SK-N-SH (cell line): ENCODE data around the gene CACNA2D3. TPM values are rescaled to one million over a fixed set of nuclear protein-coding genes. Genes with fewer than 3 reads are reported as not detected.

ENCODE experiments used
- CTCF ChIA-PET: fragments of 300-600, 350-600 bp; formaldehyde crosslinking; extraction: SDS; loops from one replicate; lab custom pipeline; 2021; lab: Yijun Ruan, JAX
- POLR2A ChIA-PET: fragments of 350-600 bp; sonication (Branson Sonifier 250); formaldehyde crosslinking; extraction: SDS; loops from one replicate; lab custom pipeline; 2020; ENCODE audit warnings: antibody characterized with exemption, inconsistent platforms; lab: Yijun Ruan, JAX
- DNase-seq: peaks from one replicate; pipeline ENCODE4 v3.0.0; 2012
- H2AFZ ChIP-seq: fragments of 200-600 bp; sonication (generic); 2 replicates; pipeline ENCODE4 v1.8.1; 2016; ENCODE audit warnings: antibody characterized with exemption, mild to moderate bottlenecking, low read depth
- H3F3A ChIP-seq: fragments of 200-600 bp; sonication (generic); replicated peaks from 2 replicates; pipeline ENCODE3; 2016; ENCODE audit warnings: antibody characterized with exemption, mild to moderate bottlenecking; ENCODE audit not compliant: insufficient read depth
- H3K27ac ChIP-seq, 2 experiments: fragments of 200-500 bp in 1 of 2; fragments of 200-600 bp in 1 of 2; sonication (Bioruptor generic) in 1 of 2; sonication (generic), shearing (Covaris generic) in 1 of 2; 2 replicates each; pipeline versions ENCODE4 v1.5.1 to v1.6.1; 2014 to 2016; ENCODE audit warnings: low read depth in 2 of 2, inconsistent platforms in 1 of 2, low read length in 1 of 2, mild to moderate bottlenecking in 1 of 2, mixed read lengths in 1 of 2
- H3K27me3 ChIP-seq: fragments of 200-600 bp; sonication (generic), shearing (Covaris generic); 2 replicates; pipeline ENCODE4 v1.6.1; 2016; ENCODE audit warnings: mixed run types; ENCODE audit not compliant: insufficient read depth
- H3K36me3 ChIP-seq, 2 experiments: fragments of 200-500 bp in 1 of 2; fragments of 200-600 bp in 1 of 2; sonication (Bioruptor generic) in 1 of 2; sonication (generic) in 1 of 2; replicated peaks in 1 of 2; 2 replicates each; pipeline versions ENCODE3 to v1.5.1; 2014 to 2016; ENCODE audit warnings: low read length in 1 of 2, mild to moderate bottlenecking in 1 of 2; ENCODE audit not compliant: insufficient read depth in 2 of 2, control insufficient read depth in 1 of 2
- H3K4me1 ChIP-seq, 2 experiments: fragments of 200-500 bp in 1 of 2; fragments of 200-600 bp in 1 of 2; sonication (Bioruptor generic) in 1 of 2; sonication (generic), shearing (Covaris generic) in 1 of 2; 2 replicates each; pipeline versions ENCODE4 v1.5.1 to v1.6.1; 2014 to 2016; ENCODE audit warnings: low read depth in 1 of 2, low read length in 1 of 2, mixed run types in 1 of 2; ENCODE audit not compliant: insufficient read depth in 2 of 2, control insufficient read depth in 1 of 2
- H3K4me2 ChIP-seq: fragments of 200-600 bp; sonication (generic), shearing (Covaris generic); 2 replicates; pipeline ENCODE4 v1.6.1; 2017; ENCODE audit warnings: mixed run types
- H3K4me3 ChIP-seq, 2 experiments: fragments of 200-500 bp in 1 of 2; fragments of 200-600 bp in 1 of 2; sonication (Bioruptor generic) in 1 of 2; sonication (generic), shearing (Covaris generic) in 1 of 2; 2 replicates each; pipeline versions ENCODE4 v1.5.1 to v1.8.1; 2014 to 2016; ENCODE audit warnings: low read depth in 2 of 2, inconsistent platforms in 1 of 2, low read length in 1 of 2, mild to moderate bottlenecking in 1 of 2, mixed read lengths in 1 of 2, moderate library complexity in 1 of 2
- H3K79me2 ChIP-seq: fragments of 200-600 bp; sonication (generic); 2 replicates; pipeline ENCODE4 v1.8.1; 2017; ENCODE audit warnings: mild to moderate bottlenecking; ENCODE audit not compliant: insufficient read depth
- H3K9ac ChIP-seq: fragments of 200-600 bp; sonication (generic); 2 replicates; pipeline ENCODE4 v1.6.1; 2017; ENCODE audit warnings: mixed run types
- H3K9me2 ChIP-seq: fragments of 200-600 bp; sonication (generic); 2 replicates; pipeline ENCODE4 v1.6.1; 2017; ENCODE audit warnings: mixed run types
- H3K9me3 ChIP-seq: fragments of 200-600 bp; sonication (generic); 2 replicates; pipeline ENCODE4 v1.6.1; 2017; ENCODE audit warnings: mixed run types, mild to moderate bottlenecking, moderate library complexity
- H4K20me1 ChIP-seq: fragments of 200-600 bp; sonication (generic); 2 replicates; pipeline ENCODE4 v1.6.1; 2017; ENCODE audit warnings: mild to moderate bottlenecking, mixed run types; ENCODE audit not compliant: insufficient read depth
- CHD2 ChIP-seq: fragments of 150-350 bp; IDR thresholded peaks from 2 replicates; pipeline ENCODE4 v1.6.1; 2018; ENCODE audit warnings: low read length; ENCODE audit not compliant: partially characterized antibody
- EZH2phosphoT487 ChIP-seq: fragments of 200-600 bp; sonication (generic); IDR thresholded peaks from 2 replicates; pipeline ENCODE4 v1.6.1; 2017; ENCODE audit warnings: low read depth, mixed run types, mild to moderate bottlenecking, antibody characterized with exemption, moderate library complexity, borderline replicate concordance
- FOSL2 ChIP-seq: IDR thresholded peaks from 2 replicates; pipeline ENCODE4 v1.4.0; 2012; ENCODE audit warnings: low read depth, mild to moderate bottlenecking, moderate library complexity, borderline replicate concordance
- FOXM1 ChIP-seq: IDR thresholded peaks from 2 replicates; pipeline ENCODE4 v1.4.0; 2012; ENCODE audit warnings: low read depth, mild to moderate bottlenecking
- GABPA ChIP-seq: IDR thresholded peaks from 2 replicates; pipeline ENCODE4 v1.4.0; 2012; ENCODE audit warnings: low read depth, mild to moderate bottlenecking
- JUND ChIP-seq: IDR thresholded peaks from 2 replicates; pipeline ENCODE4 v1.4.0; 2012
- MEF2A ChIP-seq: IDR thresholded peaks from 2 replicates; pipeline ENCODE4 v1.4.0; 2012; ENCODE audit warnings: low read depth, borderline replicate concordance
- MXI1 ChIP-seq: IDR thresholded peaks from 2 replicates; pipeline ENCODE4 v1.6.1; 2012; ENCODE audit warnings: mild to moderate bottlenecking, low read depth, low read length, improper control_type of control experiment
- POLR2AphosphoS5 ChIP-seq: IDR thresholded peaks from 2 replicates; pipeline ENCODE4 v1.6.1; 2012; ENCODE audit warnings: low read depth, low read length
- RAD21 ChIP-seq: IDR thresholded peaks from 2 replicates; pipeline ENCODE4 v1.6.1; 2012; ENCODE audit warnings: mild to moderate bottlenecking, low read length
- RCOR1 ChIP-seq: fragments of 150-350 bp; IDR thresholded peaks from 2 replicates; pipeline ENCODE4 v1.6.1; 2017; ENCODE audit warnings: antibody characterized with exemption, low read length
- RFX5 ChIP-seq: IDR thresholded peaks from 2 replicates; pipeline ENCODE4 v1.6.1; 2012; ENCODE audit warnings: mild to moderate bottlenecking, improper control_type of control experiment, low read length
- SIN3A ChIP-seq: IDR thresholded peaks from 2 replicates; pipeline ENCODE4 v1.6.1; 2012; ENCODE audit warnings: low read depth, mild to moderate bottlenecking, low read length, moderate library complexity, borderline replicate concordance
- TCF12 ChIP-seq: IDR thresholded peaks from 2 replicates; pipeline ENCODE4 v1.4.0; 2012
- ZBTB33 ChIP-seq: IDR thresholded peaks from 2 replicates; pipeline ENCODE4 v1.4.0; 2012; ENCODE audit warnings: low read depth, borderline replicate concordance
- WGBS: methylation state at CpG from one replicate; pipeline ENCODE4 v1.1.6; 2017; ENCODE audit warnings: low lambda C conversion rate; 5-methylcytosine and 5-hydroxymethylcytosine counted together
- polyA plus RNA-seq, 3 experiments: library from polyadenylated mRNA; depleted of rRNA; stranded (reverse); fragments of >200 nt; gene quantifications; 2 replicates each; pipeline ENCODE4 v1.2.3, GENCODE V29; 2012
- TF ChIP-seq, protein P1 (sequence below): IDR thresholded peaks from 2 replicates; pipeline ENCODE4 v1.4.0; 2012; ENCODE audit warnings: low read depth
- TF ChIP-seq, protein P2 (sequence below): IDR thresholded peaks from 2 replicates; pipeline ENCODE4 v1.4.0; 2012; ENCODE audit warnings: low read depth, borderline replicate concordance
- TF ChIP-seq, protein P3 (sequence below): fragments of 150-350 bp; IDR thresholded peaks from 2 replicates; pipeline ENCODE4 v1.6.1; 2017; ENCODE audit warnings: antibody characterized with exemption, low read length, low read depth, borderline replicate concordance

CACNA2D3 gene
- polyA plus RNA-seq, 1 of the 3 experiments (the other 2 are of a cell fraction), result 0.15 TPM

DNA sequence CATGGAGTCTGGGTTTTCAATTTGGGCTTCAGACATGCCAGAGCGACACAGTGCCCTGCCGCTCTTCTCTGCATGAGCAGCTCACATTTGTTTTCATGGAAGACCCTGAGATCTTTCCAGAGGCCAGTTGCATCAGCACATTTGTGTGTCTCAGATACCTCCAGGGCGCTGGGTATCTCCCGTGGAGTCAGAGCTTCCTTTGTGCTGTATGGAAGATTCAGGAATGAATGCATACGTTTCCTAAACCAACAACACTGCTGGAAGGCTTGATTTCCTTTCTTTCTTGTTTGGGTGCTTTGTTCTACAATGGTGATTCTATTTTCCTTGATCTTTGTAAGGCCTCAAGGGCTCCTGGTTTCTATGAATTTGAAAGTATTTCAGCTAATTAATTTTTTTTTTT is 106.5 kb downstream of the CACNA2D3 start:
- Histone ChIP-seq H3K4me2 (no peak overlapping the region), H3K27ac (no peak overlapping the region), H4K20me1 (no peaks in the 10 kb centered on the region), H3K27me3 (no peaks in the 10 kb centered on the region), H3K4me3 (no peak overlapping the region), H3K9me3 (no peaks in the 10 kb centered on the region), H2AFZ (no peak overlapping the region), H3K9ac (no peak overlapping the region), H3K4me1 (no peaks in the 10 kb centered on the region), H3F3A (no peaks in the 10 kb centered on the region), H3K79me2 (no peaks in the 10 kb centered on the region), H3K9me2 (no peaks in the 10 kb centered on the region), H3K36me3 (no peaks in the 10 kb centered on the region)
- ChIA-PET CTCF (no interaction called here), POLR2A (no interaction called here)
- WGBS, result 41% methylated on average over 5 of the region's 5 CpGs
- TF ChIP-seq MXI1 (no peak), TCF12 (no peak), GABPA (no peak), ZBTB33 (no peak), FOXM1 (no peak), FOSL2 (no peak), RAD21 (no peak), POLR2AphosphoS5 (no peak), EZH2phosphoT487 (no peak), RFX5 (no peak), SIN3A (no peak), MEF2A (no peak), RCOR1 (no peak), JUND (no peak), CHD2 (no peak)
- TF ChIP-seq, protein P1, sequence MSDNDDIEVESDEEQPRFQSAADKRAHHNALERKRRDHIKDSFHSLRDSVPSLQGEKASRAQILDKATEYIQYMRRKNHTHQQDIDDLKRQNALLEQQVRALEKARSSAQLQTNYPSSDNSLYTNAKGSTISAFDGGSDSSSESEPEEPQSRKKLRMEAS, result no peak
- TF ChIP-seq, protein P2, sequence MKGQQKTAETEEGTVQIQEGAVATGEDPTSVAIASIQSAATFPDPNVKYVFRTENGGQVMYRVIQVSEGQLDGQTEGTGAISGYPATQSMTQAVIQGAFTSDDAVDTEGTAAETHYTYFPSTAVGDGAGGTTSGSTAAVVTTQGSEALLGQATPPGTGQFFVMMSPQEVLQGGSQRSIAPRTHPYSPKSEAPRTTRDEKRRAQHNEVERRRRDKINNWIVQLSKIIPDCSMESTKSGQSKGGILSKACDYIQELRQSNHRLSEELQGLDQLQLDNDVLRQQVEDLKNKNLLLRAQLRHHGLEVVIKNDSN, result no peak
- TF ChIP-seq, protein P3, sequence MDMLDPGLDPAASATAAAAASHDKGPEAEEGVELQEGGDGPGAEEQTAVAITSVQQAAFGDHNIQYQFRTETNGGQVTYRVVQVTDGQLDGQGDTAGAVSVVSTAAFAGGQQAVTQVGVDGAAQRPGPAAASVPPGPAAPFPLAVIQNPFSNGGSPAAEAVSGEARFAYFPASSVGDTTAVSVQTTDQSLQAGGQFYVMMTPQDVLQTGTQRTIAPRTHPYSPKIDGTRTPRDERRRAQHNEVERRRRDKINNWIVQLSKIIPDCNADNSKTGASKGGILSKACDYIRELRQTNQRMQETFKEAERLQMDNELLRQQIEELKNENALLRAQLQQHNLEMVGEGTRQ, result no peak
- DNase-seq, result no peak
